Measurements from ENCODE around the gene MINDY1. TPM values are rescaled to one million over a fixed set of nuclear protein-coding genes. Genes with fewer than 3 reads are reported as not detected.

The MINDY1 gene
- total and polyA plus RNA-seq, 9 of the 15 experiments (the other 6 are each of a cell fraction or from before 2014, with no cell fraction given), result 0.49 to 11.0 (median 6.0) TPM

GRCh38 chr1:151054971-151055547 is 48.4 kb upstream of the MINDY1 start (continued):
- TF ChIP-seq, protein P1, sequence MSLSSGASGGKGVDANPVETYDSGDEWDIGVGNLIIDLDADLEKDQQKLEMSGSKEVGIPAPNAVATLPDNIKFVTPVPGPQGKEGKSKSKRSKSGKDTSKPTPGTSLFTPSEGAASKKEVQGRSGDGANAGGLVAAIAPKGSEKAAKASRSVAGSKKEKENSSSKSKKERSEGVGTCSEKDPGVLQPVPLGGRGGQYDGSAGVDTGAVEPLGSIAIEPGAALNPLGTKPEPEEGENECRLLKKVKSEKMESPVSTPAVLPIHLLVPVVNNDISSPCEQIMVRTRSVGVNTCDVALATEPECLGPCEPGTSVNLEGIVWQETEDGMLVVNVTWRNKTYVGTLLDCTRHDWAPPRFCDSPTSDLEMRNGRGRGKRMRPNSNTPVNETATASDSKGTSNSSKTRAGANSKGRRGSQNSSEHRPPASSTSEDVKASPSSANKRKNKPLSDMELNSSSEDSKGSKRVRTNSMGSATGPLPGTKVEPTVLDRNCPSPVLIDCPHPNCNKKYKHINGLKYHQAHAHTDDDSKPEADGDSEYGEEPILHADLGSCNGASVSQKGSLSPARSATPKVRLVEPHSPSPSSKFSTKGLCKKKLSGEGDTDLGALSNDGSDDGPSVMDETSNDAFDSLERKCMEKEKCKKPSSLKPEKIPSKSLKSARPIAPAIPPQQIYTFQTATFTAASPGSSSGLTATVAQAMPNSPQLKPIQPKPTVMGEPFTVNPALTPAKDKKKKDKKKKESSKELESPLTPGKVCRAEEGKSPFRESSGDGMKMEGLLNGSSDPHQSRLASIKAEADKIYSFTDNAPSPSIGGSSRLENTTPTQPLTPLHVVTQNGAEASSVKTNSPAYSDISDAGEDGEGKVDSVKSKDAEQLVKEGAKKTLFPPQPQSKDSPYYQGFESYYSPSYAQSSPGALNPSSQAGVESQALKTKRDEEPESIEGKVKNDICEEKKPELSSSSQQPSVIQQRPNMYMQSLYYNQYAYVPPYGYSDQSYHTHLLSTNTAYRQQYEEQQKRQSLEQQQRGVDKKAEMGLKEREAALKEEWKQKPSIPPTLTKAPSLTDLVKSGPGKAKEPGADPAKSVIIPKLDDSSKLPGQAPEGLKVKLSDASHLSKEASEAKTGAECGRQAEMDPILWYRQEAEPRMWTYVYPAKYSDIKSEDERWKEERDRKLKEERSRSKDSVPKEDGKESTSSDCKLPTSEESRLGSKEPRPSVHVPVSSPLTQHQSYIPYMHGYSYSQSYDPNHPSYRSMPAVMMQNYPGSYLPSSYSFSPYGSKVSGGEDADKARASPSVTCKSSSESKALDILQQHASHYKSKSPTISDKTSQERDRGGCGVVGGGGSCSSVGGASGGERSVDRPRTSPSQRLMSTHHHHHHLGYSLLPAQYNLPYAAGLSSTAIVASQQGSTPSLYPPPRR (CRISPR knock-in tag; IDR thresholded peaks at IDR 0.05; ENCODE audit: borderline replicate concordance), result no peak
- TF ChIP-seq MITF (IDR thresholded peaks at IDR 0.05) (0 out of 2 replicates have a peak, but pooled peaks have one; percentile 29), SETDB1 (IDR thresholded peaks at IDR 0.05; ENCODE audit: low read length) (no peak), KDM1A (IDR thresholded peaks at IDR 0.05) (peak; percentile 92 to 93), ZNF140 (CRISPR knock-in tag; IDR thresholded peaks at IDR 0.05) (no peak), FOXP1 (CRISPR knock-in tag; IDR thresholded peaks at IDR 0.05) (no peak), SMARCA5 (IDR thresholded peaks at IDR 0.05) (no peak), FOXP4 (CRISPR knock-in tag; IDR thresholded peaks at IDR 0.05; ENCODE audit: borderline replicate concordance) (no peak), CXXC5 (CRISPR knock-in tag; IDR thresholded peaks at IDR 0.05) (peak; percentile 53), CGGBP1 (CRISPR knock-in tag; IDR thresholded peaks at IDR 0.05) (no peak), CREM (IDR thresholded peaks at IDR 0.05; ENCODE audit: low read depth) (0 out of 2 replicates have a peak, but pooled peaks have one; percentile 13), CEBPG (CRISPR knock-in tag; IDR thresholded peaks at IDR 0.05) (peak; percentile 88), CEBPG (tag; conservative IDR thresholded peaks at IDR 0.05 in 1 of 2, IDR thresholded peaks at IDR 0.05 in 1 of 2) (peak; percentile 48 to 87), FOXK1 (CRISPR knock-in tag; IDR thresholded peaks at IDR 0.05; ENCODE audit: borderline replicate concordance) (peak; percentile 80; the same call in 1 of the 2 replicates), ATF1 (CRISPR knock-in tag; IDR thresholded peaks at IDR 0.05) (no peak), ATF1 (tag; IDR thresholded peaks at IDR 0.05) (peak; percentile 56), TARDBP (IDR thresholded peaks at IDR 0.05) (no peak), MAFF (IDR thresholded peaks at IDR 0.05; ENCODE audit: low read length) (no peak), MCM2 (IDR thresholded peaks at IDR 0.05; ENCODE audit: low read depth) (no peak)
- TF ChIP-seq, protein P2, sequence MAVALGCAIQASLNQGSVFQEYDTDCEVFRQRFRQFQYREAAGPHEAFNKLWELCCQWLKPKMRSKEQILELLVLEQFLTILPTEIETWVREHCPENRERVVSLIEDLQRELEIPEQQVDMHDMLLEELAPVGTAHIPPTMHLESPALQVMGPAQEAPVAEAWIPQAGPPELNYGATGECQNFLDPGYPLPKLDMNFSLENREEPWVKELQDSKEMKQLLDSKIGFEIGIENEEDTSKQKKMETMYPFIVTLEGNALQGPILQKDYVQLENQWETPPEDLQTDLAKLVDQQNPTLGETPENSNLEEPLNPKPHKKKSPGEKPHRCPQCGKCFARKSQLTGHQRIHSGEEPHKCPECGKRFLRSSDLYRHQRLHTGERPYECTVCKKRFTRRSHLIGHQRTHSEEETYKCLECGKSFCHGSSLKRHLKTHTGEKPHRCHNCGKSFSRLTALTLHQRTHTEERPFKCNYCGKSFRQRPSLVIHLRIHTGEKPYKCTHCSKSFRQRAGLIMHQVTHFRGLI (CRISPR knock-in tag; IDR thresholded peaks at IDR 0.05), result 0 out of 2 replicates have a peak, but pooled peaks have one; percentile 11

Measured in K562 (cell line).